Dermis lymphatic vessel endothelial cell (primary cell): ENCODE results near the gene NCK1. TPM values are rescaled to one million over a fixed set of nuclear protein-coding genes. Genes with fewer than 3 reads are reported as not detected.

Experiments used
- total RNA-seq: library from RNA; depleted of rRNA; stranded (reverse); fragments of >200 nt; gene quantifications from 2 replicates; pipeline ENCODE4 v1.2.1, GENCODE V29; 2014

The NCK1 gene
- total RNA-seq: 87.3 and 149 TPM in 2 replicates

GRCh38 chr3:136861890-136862616 lies at the start of gene NCK1:
NCK1 (plus strand) TSS chr3:136862208; CDS start chr3:136928002, 65,794 bp downstream.

GRCh38 chr3:136818769-136819391 lies 43.1 kb upstream of the NCK1 start, which contains the start of gene SLC35G2:
SLC35G2 (plus strand) TSS chr3:136819126; CDS start chr3:136854461, 35,335 bp downstream.

DNA sequence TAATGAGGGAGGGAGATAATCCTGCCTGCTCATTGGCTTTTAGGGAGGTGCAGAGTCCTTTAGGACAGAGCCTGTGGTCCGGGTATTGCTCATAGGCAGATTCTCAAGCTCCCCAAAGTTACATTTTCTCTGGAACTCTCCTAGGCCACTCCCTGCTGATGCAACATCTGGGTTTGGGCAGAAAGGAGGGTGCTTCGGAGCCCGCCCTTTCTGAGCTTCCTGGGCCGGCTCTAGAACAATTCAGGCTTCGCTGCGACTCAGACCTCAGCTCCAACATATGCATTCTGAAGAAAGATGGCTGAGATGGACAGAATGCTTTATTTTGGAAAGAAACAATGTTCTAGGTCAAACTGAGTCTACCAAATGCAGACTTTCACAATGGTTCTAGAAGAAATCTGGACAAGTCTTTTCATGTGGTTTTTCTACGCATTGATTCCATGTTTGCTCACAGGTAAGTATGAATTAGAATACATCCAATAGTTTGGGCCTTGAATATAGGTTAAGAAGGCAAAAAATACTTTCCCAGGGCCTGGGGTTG lies 95.8 kb downstream of the NCK1 start, which contains the start of gene IL20RB:
IL20RB (plus strand) TSS at position 233 of the 538 bp plus-strand sequence; CDS start at position 364, 131 bp downstream.

Other genes starting within 250 kb of the NCK1 start
- 34.7 and 36.9 TPM in 2 replicates for gene STAG1, start 109.8 kb upstream of the NCK1 start, total RNA-seq
- gene SLC35G2, start 43.1 kb upstream of the NCK1 start, total RNA-seq: 23.8 and 33.4 TPM in 2 replicates
- gene IL20RB, start 95.8 kb downstream of the NCK1 start, total RNA-seq: 0.17 and 0.54 TPM in 2 replicates